Esophagus muscularis mucosa (tissue), 4 donors: ENCODE results near the gene CBLL2.

Experiments used
- CTCF ChIP-seq, 3 experiments: fragments of 200-600 bp in 2 of 3; fragments of 450-650 bp in 1 of 3; sonication (generic) in 2 of 3; IDR thresholded peaks; one replicate each; pipeline ENCODE4 v1.5.1; 2017 to 2019; ENCODE audit warnings: antibody characterized with exemption in 3 of 3, mild to moderate bottlenecking in 2 of 3, moderate library complexity in 1 of 3
- EP300 ChIP-seq: sonication (generic); formaldehyde crosslinking; IDR thresholded peaks from one replicate; pipeline ENCODE4 v1.6.1; 2017; ENCODE audit warnings: antibody characterized with exemption
- POLR2A ChIP-seq: fragments of 450-650 bp; IDR thresholded peaks from one replicate; pipeline ENCODE4 v1.6.1; 2017; ENCODE audit warnings: antibody characterized with exemption, moderate library complexity, mild to moderate bottlenecking, low read depth

GRCh38 chrX:22314692-22315091 is 42.0 kb downstream of the CBLL2 start:
- no peak for TF ChIP-seq CTCF (IDR thresholded peaks at IDR 0.05)
- no peak for TF ChIP-seq POLR2A
- no peak for TF ChIP-seq EP300
